Chondrocyte (in vitro differentiated cells): ENCODE measurements around the gene MED13L. TPM values are rescaled to one million over a fixed set of nuclear protein-coding genes. Genes with fewer than 3 reads are reported as not detected.
A peak's percentile ranks its signal among the peaks of the same experiment; 100 is the strongest.

Source experiments
- DNase-seq: peaks from one replicate; pipeline ENCODE4 v3.0.0; 2021; ENCODE audit warnings: mixed read lengths, low spot score
- H3K27ac Mint-ChIP-seq: one replicate; pipeline ENCODE4 v1.8.0; 2021; ENCODE audit warnings: mild to moderate bottlenecking, moderate library complexity, mixed read lengths; ENCODE audit not compliant: unreplicated experiment
- H3K27me3 Mint-ChIP-seq: 2 replicates; pipeline ENCODE4 v1.8.0; 2021; ENCODE audit warnings: low read depth, mixed read lengths
- H3K36me3 Mint-ChIP-seq: 2 replicates; pipeline ENCODE4 v1.8.0; 2021; ENCODE audit warnings: low read depth, mixed read lengths
- H3K4me1 Mint-ChIP-seq: 2 replicates; pipeline ENCODE4 v1.8.0; 2021; ENCODE audit warnings: low read depth, mild to moderate bottlenecking, mixed read lengths
- H3K4me3 Mint-ChIP-seq: one replicate; pipeline ENCODE4 v1.8.0; 2021; ENCODE audit warnings: mild to moderate bottlenecking, moderate library complexity, mixed read lengths; ENCODE audit not compliant: unreplicated experiment
- H3K9me3 Mint-ChIP-seq: 2 replicates; pipeline ENCODE4 v1.8.0; 2021; ENCODE audit warnings: low read depth, mixed read lengths
- total RNA-seq: library from RNA; stranded (reverse); gene quantifications from 3 replicates; pipeline ENCODE4 v1.2.1, GENCODE V29; 2021
- TF ChIP-seq, protein P1 (sequence below): fragments of 200-600 bp; sonication (generic); IDR thresholded peaks from 2 replicates; pipeline ENCODE4 v1.5.0; 2021; ENCODE audit warnings: antibody characterized with exemption, mild to moderate bottlenecking, moderate library complexity

MED13L gene
- total RNA-seq, 1 donor from 2014 or later, result 162 TPM

DNA sequence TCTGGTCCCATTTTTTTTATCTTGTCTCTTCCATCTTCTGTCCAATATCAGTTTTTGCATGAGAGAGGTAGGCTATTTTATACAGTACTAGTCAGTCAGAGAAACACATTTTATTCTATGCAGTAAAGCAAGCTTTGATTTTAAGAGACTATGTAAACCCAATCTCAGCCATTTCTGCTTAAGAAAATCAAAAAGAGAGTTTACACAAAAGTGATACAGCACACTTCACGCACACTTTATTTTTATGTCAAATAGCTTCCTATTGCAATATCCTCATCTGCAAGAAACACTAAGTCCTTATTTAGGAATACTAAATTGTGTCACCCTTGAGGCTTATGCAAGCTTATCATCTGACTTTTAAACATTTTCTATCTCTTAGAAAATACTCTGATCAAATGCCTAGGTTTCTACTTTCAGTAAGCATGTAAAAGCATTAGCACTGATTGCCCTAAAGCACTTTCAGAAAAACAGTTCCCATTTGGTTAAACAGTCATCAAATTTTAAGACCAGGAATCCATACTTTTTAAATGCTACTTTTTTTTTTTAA is 78.3 kb downstream of the MED13L start:
- Mint-ChIP-seq H3K4me1 (peaks cover 90% of the 10 kb centered on the region), H3K4me3 (no peak overlapping the region)
- TF ChIP-seq, protein P1, sequence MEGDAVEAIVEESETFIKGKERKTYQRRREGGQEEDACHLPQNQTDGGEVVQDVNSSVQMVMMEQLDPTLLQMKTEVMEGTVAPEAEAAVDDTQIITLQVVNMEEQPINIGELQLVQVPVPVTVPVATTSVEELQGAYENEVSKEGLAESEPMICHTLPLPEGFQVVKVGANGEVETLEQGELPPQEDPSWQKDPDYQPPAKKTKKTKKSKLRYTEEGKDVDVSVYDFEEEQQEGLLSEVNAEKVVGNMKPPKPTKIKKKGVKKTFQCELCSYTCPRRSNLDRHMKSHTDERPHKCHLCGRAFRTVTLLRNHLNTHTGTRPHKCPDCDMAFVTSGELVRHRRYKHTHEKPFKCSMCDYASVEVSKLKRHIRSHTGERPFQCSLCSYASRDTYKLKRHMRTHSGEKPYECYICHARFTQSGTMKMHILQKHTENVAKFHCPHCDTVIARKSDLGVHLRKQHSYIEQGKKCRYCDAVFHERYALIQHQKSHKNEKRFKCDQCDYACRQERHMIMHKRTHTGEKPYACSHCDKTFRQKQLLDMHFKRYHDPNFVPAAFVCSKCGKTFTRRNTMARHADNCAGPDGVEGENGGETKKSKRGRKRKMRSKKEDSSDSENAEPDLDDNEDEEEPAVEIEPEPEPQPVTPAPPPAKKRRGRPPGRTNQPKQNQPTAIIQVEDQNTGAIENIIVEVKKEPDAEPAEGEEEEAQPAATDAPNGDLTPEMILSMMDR, result no peak

DNA sequence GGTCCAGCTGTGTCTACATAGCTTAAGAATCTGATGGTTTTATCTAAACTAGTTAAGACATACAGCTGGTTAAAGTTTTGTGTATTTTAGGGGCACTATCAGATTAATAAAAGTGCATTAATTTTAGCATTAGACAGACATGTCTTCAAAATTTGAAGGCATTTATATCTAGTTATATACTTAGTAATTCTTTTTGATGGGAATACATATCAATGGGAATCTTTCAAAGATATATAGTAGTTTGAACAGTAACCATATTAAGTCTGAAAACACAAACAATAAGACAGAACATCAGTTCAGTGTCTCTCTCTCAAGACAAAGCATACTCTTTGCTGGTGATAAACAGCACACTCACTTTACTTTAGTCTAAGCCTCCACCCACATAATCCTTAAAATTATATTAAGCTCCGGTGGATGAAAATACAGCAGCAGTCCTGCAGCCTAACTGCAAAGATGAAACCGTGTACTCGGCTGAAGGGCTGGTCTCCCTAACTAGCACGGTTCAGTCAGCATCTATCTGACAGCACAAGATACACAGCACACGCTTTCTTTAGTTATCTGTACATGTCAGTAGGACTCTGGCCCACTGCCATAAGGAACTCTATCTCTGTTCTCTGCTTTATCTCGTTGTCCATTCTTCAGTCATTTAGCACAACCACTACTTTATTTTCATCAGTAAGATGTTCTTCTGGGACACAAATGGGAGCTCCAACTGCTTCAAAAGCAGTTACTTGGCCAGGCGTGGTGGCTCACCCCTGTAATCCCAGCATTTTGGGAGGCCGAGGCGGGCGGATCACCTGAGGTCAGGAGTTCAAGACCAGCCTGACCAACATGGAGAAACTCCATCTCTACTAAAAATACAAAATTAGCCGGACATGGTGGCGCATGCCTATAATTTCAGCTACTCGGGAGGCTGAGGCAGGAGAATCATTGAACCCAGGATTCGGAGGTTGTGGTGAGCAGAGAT is 80.5 kb downstream of the MED13L start:
- peak overlapping the region; percentile 71 for H3K27ac Mint-ChIP-seq
- no peaks in the 10 kb centered on the region for H3K9me3 Mint-ChIP-seq
- H3K27me3 Mint-ChIP-seq, result no peaks in the 10 kb centered on the region
- TF ChIP-seq, protein P1, result no peak
- no peaks in the 10 kb centered on the region for H3K36me3 Mint-ChIP-seq
- no peak for DNase-seq
- no peak overlapping the region for H3K4me3 Mint-ChIP-seq
- H3K4me1 Mint-ChIP-seq, result peaks cover 93% of the 10 kb centered on the region

More for the DNA sequence above, 78.3 kb downstream of the MED13L start:
- Mint-ChIP-seq H3K27ac (peak overlapping the region; percentile 50), H3K9me3 (no peaks in the 10 kb centered on the region), H3K36me3 (no peaks in the 10 kb centered on the region), H3K27me3 (no peaks in the 10 kb centered on the region)
- DNase-seq, result no peak

DNA sequence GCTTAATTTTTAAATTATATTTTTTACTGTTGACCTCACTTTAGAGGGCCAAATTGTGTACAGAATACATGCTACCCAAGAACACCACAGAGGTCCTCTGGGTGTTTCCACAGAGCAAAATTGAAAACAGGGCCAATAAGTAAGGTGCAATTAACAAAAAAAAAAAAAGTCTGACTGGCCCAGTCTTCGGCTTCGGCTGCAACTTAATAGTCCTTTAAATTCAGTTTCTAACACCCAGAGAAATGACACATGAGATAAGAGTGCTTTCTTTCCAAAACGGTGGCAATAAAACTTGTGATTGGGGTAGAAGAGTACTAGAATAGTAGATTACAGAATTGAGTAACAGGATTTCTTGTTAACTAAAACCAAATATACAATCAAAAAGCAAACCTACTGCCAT is 81.3 kb downstream of the MED13L start:
- Mint-ChIP-seq H3K4me3 (no peak overlapping the region), H3K9me3 (no peaks in the 10 kb centered on the region)
- DNase-seq, result no peak

DNA sequence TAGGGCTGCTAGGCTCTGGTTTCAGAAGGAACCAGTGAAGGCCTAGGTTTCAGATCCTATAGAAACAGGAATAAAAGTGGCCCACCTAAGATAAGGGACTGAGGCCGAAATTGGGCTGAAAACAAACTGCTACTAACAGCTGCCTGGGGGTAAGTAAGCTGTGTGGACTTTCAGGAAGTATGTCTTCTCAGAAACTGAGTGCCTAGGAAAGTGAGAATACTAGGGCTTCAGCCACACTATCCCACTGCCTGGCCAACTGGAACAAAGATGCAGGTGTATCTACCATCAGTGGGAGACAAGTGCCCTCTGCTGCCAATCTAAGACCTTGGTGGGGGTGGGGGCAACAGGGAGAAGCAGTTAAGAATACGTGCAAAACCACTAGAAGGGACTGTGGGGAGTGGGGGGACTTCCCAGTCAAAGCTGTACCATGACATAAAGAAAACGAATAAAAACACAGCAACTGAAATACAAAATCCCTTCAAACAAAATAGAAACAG is 82.5 kb downstream of the MED13L start:
- H3K9me3 Mint-ChIP-seq, result no peaks in the 10 kb centered on the region
- no peaks in the 10 kb centered on the region for H3K36me3 Mint-ChIP-seq
- H3K27me3 Mint-ChIP-seq, result no peaks in the 10 kb centered on the region
- no peak overlapping the region for H3K4me3 Mint-ChIP-seq
- DNase-seq, result no peak
- peak overlapping the region; percentile 17 for H3K27ac Mint-ChIP-seq
- TF ChIP-seq, protein P1, result no peak
- peaks cover 78% of the 10 kb centered on the region for H3K4me1 Mint-ChIP-seq

More for the DNA sequence above, 81.3 kb downstream of the MED13L start:
- H3K27ac Mint-ChIP-seq, result peak overlapping the region; percentile 8
- H3K27me3 Mint-ChIP-seq, result no peaks in the 10 kb centered on the region
- peaks cover 85% of the 10 kb centered on the region for H3K4me1 Mint-ChIP-seq
- no peaks in the 10 kb centered on the region for H3K36me3 Mint-ChIP-seq
- TF ChIP-seq, protein P1, result no peak

DNA sequence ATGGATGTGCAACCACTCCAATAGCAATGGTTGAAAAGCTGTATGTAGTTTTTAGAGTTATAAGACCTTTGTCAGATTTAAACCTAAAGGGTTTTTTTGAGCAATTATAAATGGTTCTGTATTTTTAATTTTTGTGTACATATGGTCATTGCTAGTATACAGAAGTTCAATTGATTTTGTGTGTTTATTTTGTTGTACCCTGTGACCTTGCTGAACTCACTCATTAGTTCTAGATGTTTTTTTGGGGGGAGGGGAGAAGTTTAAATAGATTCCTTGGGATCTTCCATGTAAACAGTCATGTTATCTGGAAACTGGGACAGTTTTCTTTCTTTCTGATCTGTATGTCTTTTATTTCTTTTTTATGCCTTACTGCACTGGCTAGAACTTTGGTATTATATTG is 87.8 kb downstream of the MED13L start:
- H3K27ac Mint-ChIP-seq, result no peak overlapping the region

More for the DNA sequence above, 87.8 kb downstream of the MED13L start:
- Mint-ChIP-seq H3K4me3 (no peak overlapping the region), H3K36me3 (no peaks in the 10 kb centered on the region), H3K9me3 (no peaks in the 10 kb centered on the region), H3K4me1 (peaks cover 73% of the 10 kb centered on the region), H3K27me3 (no peaks in the 10 kb centered on the region)
- no peak for DNase-seq
- TF ChIP-seq, protein P1, result no peak
